Suprapubic skin (tissue), 4 donors: ENCODE data around the gene ACSF2. TPM values are rescaled to one million over a fixed set of nuclear protein-coding genes. Genes with fewer than 3 reads are reported as not detected.

Experiments used
- DNase-seq, 2 donors: peaks; one replicate each; pipeline ENCODE4 v3.0.0-alpha.2; 2019; ENCODE audit warnings: low spot score in 2 of 2
- H3K27ac ChIP-seq: fragments of 200-600 bp; sonication (generic); one replicate; pipeline ENCODE4 v1.5.1; 2019
- H3K27me3 ChIP-seq: fragments of 200-600 bp; sonication (generic); one replicate; pipeline ENCODE4 v1.5.1; 2019
- H3K36me3 ChIP-seq: fragments of 200-600 bp; sonication (generic); one replicate; pipeline ENCODE4 v1.5.1; 2019
- H3K4me1 ChIP-seq: fragments of 200-600 bp; sonication (generic); one replicate; pipeline ENCODE4 v1.5.1; 2019
- H3K4me3 ChIP-seq: fragments of 200-600 bp; sonication (generic); one replicate; pipeline ENCODE4 v1.5.1; 2019; ENCODE audit warnings: mild to moderate bottlenecking
- H3K9me3 ChIP-seq: fragments of 200-600 bp; sonication (generic); one replicate; pipeline ENCODE4 v1.5.1; 2019
- CTCF ChIP-seq, 2 donors: fragments of 200-600 bp in 1 of 2; fragments of 450-650 bp in 1 of 2; sonication (generic) in 1 of 2; IDR thresholded peaks; one replicate each; pipeline ENCODE4 v1.5.1; 2016 to 2019; ENCODE audit warnings: antibody characterized with exemption in 2 of 2, mild to moderate bottlenecking in 1 of 2, moderate library complexity in 1 of 2
- EP300 ChIP-seq: sonication (generic); formaldehyde crosslinking; IDR thresholded peaks from one replicate; pipeline ENCODE4 v1.6.1; 2017; ENCODE audit warnings: antibody characterized with exemption
- POLR2A ChIP-seq, 2 donors: fragments of 450-650 bp; IDR thresholded peaks; one replicate each; pipeline ENCODE4 v1.6.1; 2017; ENCODE audit warnings: antibody characterized with exemption in 2 of 2, mild to moderate bottlenecking in 2 of 2, moderate library complexity in 2 of 2
- POLR2AphosphoS5 ChIP-seq, 3 donors: sonication (generic); formaldehyde crosslinking; IDR thresholded peaks; one replicate each; pipeline ENCODE4 v1.6.1; 2017; ENCODE audit warnings: antibody characterized with exemption in 3 of 3
- WGBS: methylation state at CpG from one replicate; pipeline ENCODE4 v1.1.5; 2018; 5-methylcytosine and 5-hydroxymethylcytosine counted together
- total RNA-seq, 4 donors: library from RNA; depleted of rRNA; stranded (reverse); fragments of >200 nt; gene quantifications; one replicate each; pipeline ENCODE4 v1.1.0, GENCODE V29; 2016

Gene ACSF2
- total RNA-seq, 4 donors from 2014 or later = 61.2 to 164 (median 69.8) TPM

- no peak for DNase-seq
- Histone ChIP-seq H3K9me3 (no peaks in the 10 kb centered on the region), H3K4me3 (no peak overlapping the region), H3K27me3 (no peaks in the 10 kb centered on the region), H3K36me3 (peaks cover 24% of the 10 kb centered on the region), H3K27ac (no peak overlapping the region), H3K4me1 (peaks cover 6% of the 10 kb centered on the region)
- 94% methylated on average over 4 of the region's 4 CpGs for WGBS
- TF ChIP-seq POLR2AphosphoS5 (IDR thresholded peaks at IDR 0.05) = no peak
- no peak for TF ChIP-seq EP300
- no peak for TF ChIP-seq POLR2A (IDR thresholded peaks at IDR 0.05)
- TF ChIP-seq CTCF (IDR thresholded peaks at IDR 0.05) = no peak
Measured at GRCh38 chr17:50459756-50460155, 33.7 kb downstream of the ACSF2 start.

- Histone ChIP-seq H3K4me3 (no peak overlapping the region), H3K36me3 (peaks cover 24% of the 10 kb centered on the region), H3K27me3 (no peaks in the 10 kb centered on the region), H3K9me3 (no peaks in the 10 kb centered on the region), H3K4me1 (peaks cover 6% of the 10 kb centered on the region), H3K27ac (no peak overlapping the region)
- WGBS = 95% methylated on average over 8 of the region's 9 CpGs
- TF ChIP-seq POLR2AphosphoS5 (IDR thresholded peaks at IDR 0.05) (no peak), EP300 (no peak), CTCF (IDR thresholded peaks at IDR 0.05) (no peak), POLR2A (IDR thresholded peaks at IDR 0.05) (no peak)
- no peak for DNase-seq
Measured at GRCh38 chr17:50460831-50461526, 35.0 kb downstream of the ACSF2 start.

GRCh38 chr17:50461550-50462132 lies 35.6 kb downstream of the ACSF2 start:
- no peak for DNase-seq
- Histone ChIP-seq H3K4me1 (peaks cover 9% of the 10 kb centered on the region), H3K9me3 (no peaks in the 10 kb centered on the region), H3K4me3 (no peak overlapping the region), H3K36me3 (peaks cover 24% of the 10 kb centered on the region), H3K27ac (no peak overlapping the region), H3K27me3 (no peaks in the 10 kb centered on the region)
- 90% methylated on average over 14 of the region's 14 CpGs for WGBS
- TF ChIP-seq CTCF (IDR thresholded peaks at IDR 0.05) (no peak), POLR2AphosphoS5 (IDR thresholded peaks at IDR 0.05) (no peak)

GRCh38 chr17:50462446-50462845 lies 36.4 kb downstream of the ACSF2 start:
- Histone ChIP-seq H3K9me3 (no peaks in the 10 kb centered on the region), H3K4me1 (peaks cover 12% of the 10 kb centered on the region), H3K27me3 (no peaks in the 10 kb centered on the region), H3K4me3 (no peak overlapping the region), H3K36me3 (peaks cover 24% of the 10 kb centered on the region), H3K27ac (no peak overlapping the region)
- TF ChIP-seq POLR2A (IDR thresholded peaks at IDR 0.05) (no peak), CTCF (IDR thresholded peaks at IDR 0.05) (no peak), POLR2AphosphoS5 (IDR thresholded peaks at IDR 0.05) (no peak)
- 83% methylated on average over 8 of the region's 9 CpGs for WGBS
- no peak for DNase-seq

- no peak for DNase-seq
- H3K9me3 ChIP-seq = no peaks in the 10 kb centered on the region
- TF ChIP-seq POLR2AphosphoS5 (IDR thresholded peaks at IDR 0.05) (no peak), POLR2A (IDR thresholded peaks at IDR 0.05) (no peak), EP300 (no peak), CTCF (IDR thresholded peaks at IDR 0.05) (no peak)
- 95% methylated on average over 3 of the region's 3 CpGs for WGBS
- H3K27ac ChIP-seq = no peak overlapping the region
- no peak overlapping the region for H3K4me3 ChIP-seq
- H3K4me1 ChIP-seq = peaks cover 19% of the 10 kb centered on the region
- peaks cover 24% of the 10 kb centered on the region for H3K36me3 ChIP-seq
- H3K27me3 ChIP-seq = no peaks in the 10 kb centered on the region
Measured at GRCh38 chr17:50464121-50464520, 38.1 kb downstream of the ACSF2 start.
